Activated CD8-positive, alpha-beta memory T cell treated with anti-CD3 and anti-CD28 coated beads, Interleukin-2, amount 10 ng/mL, durations not matched to agents 7 days and 5 days (primary cell): ENCODE measurements around the gene SOHLH1. TPM values are rescaled to one million over a fixed set of nuclear protein-coding genes. Genes with fewer than 3 reads are reported as not detected.

Experiments
- ATAC-seq: fragments of 150-1000 bp; cut with Tn5 transposase; one replicate; pipeline ENCODE4 v1.10.0; 2021; ENCODE audit warnings: moderate library complexity
- CTCF ChIA-PET: fragments of 350-600 bp; sonication (Branson Sonifier 250); formaldehyde crosslinking; loops from one replicate; lab custom pipeline; 2021; ENCODE audit warnings: antibody characterized with exemption; lab: Charles Lee
- DNase-seq: peaks from one replicate; pipeline ENCODE4 v3.0.0-alpha.2; 2020
- H3K27ac Mint-ChIP-seq: one replicate; pipeline ENCODE4 v1.8.0; 2021; ENCODE audit warnings: mild to moderate bottlenecking, mixed read lengths
- H3K27me3 Mint-ChIP-seq: one replicate; pipeline ENCODE4 v1.8.0; 2021; ENCODE audit warnings: mixed read lengths
- H3K36me3 Mint-ChIP-seq: one replicate; pipeline ENCODE4 v1.8.0; 2021; ENCODE audit warnings: mild to moderate bottlenecking, mixed read lengths
- H3K4me1 Mint-ChIP-seq: one replicate; pipeline ENCODE4 v1.8.0; 2021; ENCODE audit warnings: mixed read lengths
- H3K4me3 Mint-ChIP-seq: one replicate; pipeline ENCODE4 v1.8.0; 2021; ENCODE audit warnings: mild to moderate bottlenecking, moderate library complexity, mixed read lengths
- H3K9me3 Mint-ChIP-seq: one replicate; pipeline ENCODE4 v1.8.0; 2022; ENCODE audit warnings: low read depth, mixed read lengths
- total RNA-seq, 2 experiments: library from RNA; stranded (reverse); gene quantifications; one replicate each; pipeline ENCODE4 v1.2.3, GENCODE V29; 2021

SOHLH1 gene
- total RNA-seq, 2 experiments from 2014 or later: not detected

- Mint-ChIP-seq H3K27me3 (peaks cover 21% of the 10 kb centered on the region), H3K36me3 (no peaks in the 10 kb centered on the region), H3K4me3 (no peak overlapping the region), H3K4me1 (peaks cover 1% of the 10 kb centered on the region), H3K27ac (no peak overlapping the region), H3K9me3 (no peaks in the 10 kb centered on the region)
- no peak for ATAC-seq
- no peak for DNase-seq
- CTCF ChIA-PET: no interaction called here
Observed at GRCh38 chr9:135718616-135719015, 19.3 kb upstream of the SOHLH1 start.

DNA sequence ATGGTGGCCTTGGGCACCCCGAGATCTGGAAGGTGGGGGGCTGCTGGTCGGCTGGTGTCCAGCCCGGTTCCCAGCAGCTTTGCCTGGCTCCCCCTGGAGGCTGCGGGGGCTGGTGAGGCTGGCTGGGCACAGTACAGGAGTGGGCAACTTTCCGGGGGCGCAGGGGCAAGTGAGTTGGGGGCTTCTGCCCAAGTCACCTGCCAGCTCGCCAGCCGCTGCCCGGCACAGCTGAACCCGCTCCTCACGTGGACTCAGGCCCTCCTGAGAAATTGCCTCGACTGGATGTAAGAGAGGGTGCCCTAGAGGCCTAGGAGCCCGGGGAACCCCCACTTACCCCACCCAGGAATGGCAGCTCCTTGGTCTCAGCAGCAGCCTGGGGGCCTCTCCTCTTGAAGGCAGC, 18.1 kb upstream of the SOHLH1 start:
- Mint-ChIP-seq H3K4me3 (no peak overlapping the region), H3K36me3 (no peaks in the 10 kb centered on the region), H3K27ac (no peak overlapping the region), H3K9me3 (no peaks in the 10 kb centered on the region), H3K27me3 (peaks cover 26% of the 10 kb centered on the region), H3K4me1 (peaks cover 1% of the 10 kb centered on the region)
- ATAC-seq: no peak
- no peak for DNase-seq
- CTCF ChIA-PET: no interaction called here

DNA sequence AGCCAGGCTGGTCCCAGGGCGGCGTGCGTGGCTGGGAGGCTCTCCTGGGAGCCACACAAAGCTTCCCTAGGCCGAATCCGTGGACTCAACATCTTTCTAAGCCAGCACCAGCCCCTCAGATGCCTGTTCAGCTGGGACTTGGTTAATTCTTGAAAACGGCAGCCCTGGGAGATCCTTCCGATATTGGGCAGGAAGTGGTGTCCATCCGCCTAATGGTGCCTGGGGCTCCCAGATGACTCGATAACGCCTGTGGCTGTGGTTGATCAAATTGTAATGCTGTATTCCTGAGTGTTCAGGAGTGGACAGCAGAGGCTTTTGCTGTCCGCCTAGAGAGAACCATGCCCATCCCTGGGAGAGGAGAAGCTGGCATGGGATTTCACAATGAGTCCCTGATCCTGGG, 16.8 kb upstream of the SOHLH1 start:
- Mint-ChIP-seq H3K36me3 (no peaks in the 10 kb centered on the region), H3K27ac (no peak overlapping the region), H3K4me1 (peaks cover 1% of the 10 kb centered on the region), H3K9me3 (no peaks in the 10 kb centered on the region), H3K27me3 (peaks cover 29% of the 10 kb centered on the region), H3K4me3 (no peak overlapping the region)
- CTCF ChIA-PET: interaction anchor here (0.8 kb wide), 1 partner anchor 22 kb away, joined by 3 read pairs; no protein-coding TSS in a partner anchor
- ATAC-seq (no peak), DNase-seq (no peak)

- Mint-ChIP-seq H3K27ac (no peak overlapping the region), H3K9me3 (no peaks in the 10 kb centered on the region), H3K4me3 (no peak overlapping the region), H3K36me3 (no peaks in the 10 kb centered on the region), H3K27me3 (peaks cover 32% of the 10 kb centered on the region), H3K4me1 (peaks cover 1% of the 10 kb centered on the region)
- CTCF ChIA-PET: interaction anchor here (0.8 kb wide), 1 partner anchor 21 kb away, joined by 3 read pairs; no protein-coding TSS in a partner anchor
- DNase-seq: no peak
- ATAC-seq: no peak
Observed at GRCh38 chr9:135715056-135715595, 15.8 kb upstream of the SOHLH1 start.

DNA sequence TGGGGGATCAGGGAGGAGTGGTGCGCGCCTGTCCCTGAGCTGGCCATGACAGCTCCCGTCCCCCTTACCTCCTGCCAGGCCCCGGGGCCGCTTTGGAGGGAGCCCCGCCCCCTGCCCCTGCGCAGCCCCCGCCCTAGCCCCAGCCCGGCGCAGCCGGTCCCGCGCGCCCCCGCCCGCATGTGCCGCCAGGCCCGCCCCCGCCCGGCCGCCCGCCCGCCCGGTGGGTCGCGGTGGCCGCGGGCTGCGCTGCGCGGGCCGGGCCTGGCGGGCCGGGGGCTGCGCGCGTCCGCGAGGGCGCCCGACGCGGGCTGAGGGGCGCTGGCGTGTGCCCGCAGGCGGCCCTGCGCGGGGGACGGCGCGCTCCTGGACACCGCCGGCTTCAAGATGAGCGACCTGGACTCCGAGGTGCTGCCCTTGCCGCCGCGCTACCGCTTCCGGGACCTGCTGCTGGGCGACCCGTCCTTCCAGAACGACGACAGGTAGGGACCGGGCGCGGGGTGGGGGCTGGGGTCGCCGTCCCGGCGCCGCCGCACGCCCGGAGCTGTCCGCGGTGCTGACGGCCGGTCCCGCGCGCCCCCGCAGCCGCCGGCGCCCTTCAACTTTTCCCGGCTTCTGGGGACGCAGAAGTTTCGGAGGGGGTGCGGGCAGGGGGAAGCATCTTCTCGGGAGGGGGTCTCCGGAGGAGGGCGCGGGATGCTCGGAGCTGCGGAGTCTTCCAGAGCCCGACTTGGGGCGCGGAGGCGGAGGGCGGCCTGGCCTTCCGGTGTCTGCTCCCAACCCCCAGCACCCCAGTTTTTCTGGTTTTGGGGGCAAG, 15.2 kb upstream of the SOHLH1 start:
- peaks cover 1% of the 10 kb centered on the region for H3K4me1 Mint-ChIP-seq

DNA sequence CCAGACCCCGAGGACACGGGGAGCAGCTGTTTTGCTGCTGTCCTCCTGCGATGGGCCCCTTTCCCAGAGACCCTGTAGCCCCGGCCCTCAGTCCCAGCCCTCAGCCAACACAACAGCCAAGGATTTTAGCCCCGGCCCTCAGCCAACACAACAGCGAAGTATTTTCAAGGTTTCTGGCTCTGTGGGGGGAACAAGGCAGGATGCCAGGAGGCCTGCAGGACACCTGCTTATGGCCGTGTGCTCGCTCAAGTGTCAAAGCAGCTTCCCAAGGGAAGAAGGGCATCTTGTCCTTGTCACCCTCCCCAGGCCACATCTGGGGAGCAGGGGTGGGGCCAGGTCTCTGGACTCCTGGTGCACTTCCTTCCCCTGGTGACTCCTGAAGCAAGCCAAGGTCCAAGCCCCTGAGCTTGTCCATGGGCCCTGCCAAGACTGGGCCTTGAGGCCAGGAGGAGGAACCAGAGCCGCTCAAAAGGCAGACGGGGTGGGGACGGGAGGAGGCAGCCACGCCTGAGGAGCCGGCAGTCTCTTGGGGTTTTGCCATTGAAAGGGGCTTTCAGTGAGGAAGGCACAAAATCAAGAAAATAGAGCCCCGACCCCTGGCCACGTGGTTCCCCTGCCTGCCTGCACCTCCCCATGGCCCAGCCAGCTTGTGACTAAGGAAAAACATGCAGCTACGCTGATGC, 13.5 kb upstream of the SOHLH1 start:
- peaks cover 1% of the 10 kb centered on the region for H3K4me1 Mint-ChIP-seq
- H3K27me3 Mint-ChIP-seq: peaks cover 32% of the 10 kb centered on the region
- no peaks in the 10 kb centered on the region for H3K36me3 Mint-ChIP-seq
- no peaks in the 10 kb centered on the region for H3K9me3 Mint-ChIP-seq
- DNase-seq (no peak), ATAC-seq (no peak)
- H3K4me3 Mint-ChIP-seq: no peak overlapping the region
- H3K27ac Mint-ChIP-seq: no peak overlapping the region
- CTCF ChIA-PET: no interaction called here

More for the DNA sequence above, 15.2 kb upstream of the SOHLH1 start:
- no peak overlapping the region for H3K27ac Mint-ChIP-seq
- H3K27me3 Mint-ChIP-seq: peaks cover 32% of the 10 kb centered on the region
- no peak overlapping the region for H3K4me3 Mint-ChIP-seq
- DNase-seq: no peak
- CTCF ChIA-PET: no interaction called here
- no peak for ATAC-seq
- H3K36me3 Mint-ChIP-seq: no peaks in the 10 kb centered on the region
- no peaks in the 10 kb centered on the region for H3K9me3 Mint-ChIP-seq

- peaks cover 1% of the 10 kb centered on the region for H3K4me1 Mint-ChIP-seq
- CTCF ChIA-PET: no interaction called here
- ATAC-seq (no peak), DNase-seq (no peak)
- H3K36me3 Mint-ChIP-seq: no peaks in the 10 kb centered on the region
- peaks cover 31% of the 10 kb centered on the region for H3K27me3 Mint-ChIP-seq
- no peak overlapping the region for H3K27ac Mint-ChIP-seq
- no peaks in the 10 kb centered on the region for H3K9me3 Mint-ChIP-seq
- H3K4me3 Mint-ChIP-seq: no peak overlapping the region
Observed at GRCh38 chr9:135711881-135712280, 12.6 kb upstream of the SOHLH1 start.

DNA sequence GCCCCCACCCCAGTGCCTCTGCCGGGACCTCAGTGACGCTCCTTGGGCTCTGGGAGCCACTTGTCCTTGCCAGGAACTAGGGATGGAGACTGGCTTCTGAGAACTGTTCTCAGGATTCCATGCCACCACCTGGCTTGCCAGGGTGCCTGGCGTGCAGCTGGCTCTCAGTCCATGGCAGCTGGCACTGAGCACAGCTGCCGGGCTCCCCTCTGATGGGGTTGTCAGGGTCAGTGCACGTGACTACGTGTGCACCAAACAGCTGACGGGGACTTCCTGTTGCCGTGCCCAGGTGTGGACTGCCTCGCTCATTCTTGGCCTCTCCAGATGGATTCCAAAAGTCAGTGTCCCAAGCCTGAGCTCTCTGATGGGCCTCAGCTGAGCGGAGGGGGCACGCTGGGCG, 12.1 kb upstream of the SOHLH1 start:
- Mint-ChIP-seq H3K4me1 (peaks cover 1% of the 10 kb centered on the region), H3K27ac (no peak overlapping the region), H3K4me3 (no peak overlapping the region), H3K36me3 (no peaks in the 10 kb centered on the region), H3K27me3 (peaks cover 28% of the 10 kb centered on the region), H3K9me3 (no peaks in the 10 kb centered on the region)
- CTCF ChIA-PET: no interaction called here
- no peak for DNase-seq
- no peak for ATAC-seq

GRCh38 chr9:135708164-135708563, 8.9 kb upstream of the SOHLH1 start:
- Mint-ChIP-seq H3K4me3 (no peak overlapping the region), H3K27me3 (peaks cover 10% of the 10 kb centered on the region), H3K4me1 (no peaks in the 10 kb centered on the region), H3K36me3 (no peaks in the 10 kb centered on the region), H3K9me3 (no peaks in the 10 kb centered on the region), H3K27ac (no peak overlapping the region)
- CTCF ChIA-PET: no interaction called here
- DNase-seq (no peak), ATAC-seq (no peak)

GRCh38 chr9:135707252-135708138, 8.2 kb upstream of the SOHLH1 start:
- Mint-ChIP-seq H3K27me3 (peaks cover 7% of the 10 kb centered on the region), H3K4me1 (no peaks in the 10 kb centered on the region), H3K36me3 (no peaks in the 10 kb centered on the region), H3K27ac (no peak overlapping the region), H3K9me3 (no peaks in the 10 kb centered on the region), H3K4me3 (no peak overlapping the region)
- CTCF ChIA-PET: no interaction called here
- ATAC-seq: no peak
- DNase-seq: no peak

DNA sequence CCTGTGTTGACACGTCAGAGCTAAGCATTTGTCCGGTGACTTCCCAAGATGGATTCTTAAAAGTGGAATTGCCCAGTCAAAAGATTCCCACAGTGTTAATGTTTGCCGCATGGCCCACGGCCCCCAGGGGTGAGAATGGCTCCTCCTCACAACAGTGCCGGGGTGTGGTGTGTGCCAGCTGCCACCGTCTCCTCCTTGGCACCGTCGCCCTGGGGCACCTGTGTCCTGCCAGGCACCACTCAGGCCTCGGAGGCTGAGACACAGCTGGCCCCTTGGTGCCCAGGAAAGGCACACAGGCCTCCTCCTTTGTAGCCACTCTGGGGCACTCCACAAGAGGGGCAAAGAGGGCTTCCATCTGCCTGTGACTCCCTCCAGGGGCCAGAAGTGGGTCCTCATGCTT, 7.0 kb upstream of the SOHLH1 start:
- Mint-ChIP-seq H3K27ac (no peak overlapping the region), H3K27me3 (peaks cover 3% of the 10 kb centered on the region), H3K9me3 (no peaks in the 10 kb centered on the region), H3K4me1 (no peaks in the 10 kb centered on the region), H3K36me3 (no peaks in the 10 kb centered on the region), H3K4me3 (no peak overlapping the region)
- CTCF ChIA-PET: no interaction called here
- ATAC-seq: no peak
- no peak for DNase-seq

DNA sequence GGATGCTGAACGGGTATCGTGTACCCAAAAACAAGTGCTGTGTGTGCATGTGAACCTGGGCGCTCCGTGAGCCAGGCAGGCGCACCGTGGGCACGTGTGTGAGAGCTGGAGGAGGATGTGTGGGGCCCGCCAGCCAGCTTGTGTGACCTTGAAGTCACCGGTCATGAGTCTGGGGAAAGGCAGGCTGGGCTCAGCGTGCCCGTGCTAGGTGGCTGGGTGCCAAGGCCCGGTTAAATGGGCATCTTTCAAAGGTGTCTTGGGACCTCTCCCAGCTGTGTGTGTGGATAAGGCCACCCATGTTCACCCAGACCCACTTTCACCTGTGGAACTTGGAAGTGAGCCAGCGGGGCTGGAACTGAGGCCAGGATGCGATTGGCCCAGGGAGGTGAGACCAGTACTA, 6.1 kb upstream of the SOHLH1 start:
- DNase-seq (no peak), ATAC-seq (no peak)
- CTCF ChIA-PET: no interaction called here
- no peak overlapping the region for H3K27ac Mint-ChIP-seq
- no peaks in the 10 kb centered on the region for H3K9me3 Mint-ChIP-seq
- H3K27me3 Mint-ChIP-seq: no peaks in the 10 kb centered on the region
- no peaks in the 10 kb centered on the region for H3K36me3 Mint-ChIP-seq
- H3K4me3 Mint-ChIP-seq: no peak overlapping the region
- no peaks in the 10 kb centered on the region for H3K4me1 Mint-ChIP-seq

DNA sequence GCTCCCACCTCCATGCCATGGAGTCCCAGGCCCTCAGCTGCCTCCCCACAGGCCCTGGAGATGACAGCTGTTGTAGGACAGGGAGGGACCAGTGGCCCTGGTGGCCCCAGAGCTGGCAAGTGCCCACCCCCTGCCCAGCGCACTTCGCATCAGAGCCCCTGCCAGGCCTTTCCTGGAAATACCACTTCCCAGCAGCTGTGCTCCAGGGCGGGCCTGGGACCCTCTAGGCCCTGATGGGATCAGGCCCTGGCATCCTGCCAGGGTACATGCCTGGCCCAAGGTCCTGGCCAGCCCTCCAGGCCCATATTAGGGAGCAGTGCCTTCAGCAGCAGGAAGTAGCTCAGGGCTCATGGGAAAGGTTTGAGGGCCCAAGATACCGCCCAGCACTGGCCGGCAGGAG, 5.2 kb upstream of the SOHLH1 start:
- Mint-ChIP-seq H3K27me3 (no peaks in the 10 kb centered on the region), H3K4me1 (no peaks in the 10 kb centered on the region), H3K27ac (no peak overlapping the region), H3K4me3 (no peak overlapping the region), H3K36me3 (no peaks in the 10 kb centered on the region), H3K9me3 (no peaks in the 10 kb centered on the region)
- DNase-seq (no peak), ATAC-seq (no peak)
- CTCF ChIA-PET: interaction anchor here (0.6 kb wide), 1 partner anchor 466 kb away, joined by 4 read pairs; no protein-coding TSS in a partner anchor
